ENCODE data around the gene TADA1.
"Not testable (repeated sequence)": the region's sequence is repeated elsewhere in the genome, so short reads cannot be mapped to it uniquely, and the experiment has no call there.

Gene TADA1

GRCh38 chr1:166843322-166843721 is 32.7 kb downstream of the TADA1 start:
- no peak for DNase-seq

- no peak for DNase-seq
These were observed 35.5 kb downstream of the TADA1 start for GRCh38 chr1:166840309-166841274.

- peak; percentile 53 for DNase-seq
These were observed 36.3 kb downstream of the TADA1 start for GRCh38 chr1:166839600-166840308.

GRCh38 chr1:166838766-166839599 is 37.1 kb downstream of the TADA1 start, which contains the start of gene POGK:
POGK (plus strand) TSS chr1:166839475; CDS start chr1:166840957, 1,482 bp downstream.
- DNase-seq = peak; percentile 71

GRCh38 chr1:166836733-166837132 is 39.3 kb downstream of the TADA1 start:
- DNase-seq = no peak

GRCh38 chr1:166829762-166830161 is 46.3 kb downstream of the TADA1 start:
- not testable (repeated sequence) for DNase-seq

GRCh38 chr1:166827426-166827825 is 48.6 kb downstream of the TADA1 start:
- DNase-seq = no peak

GRCh38 chr1:166822385-166822784 is 53.7 kb downstream of the TADA1 start:
- DNase-seq = no peak

GRCh38 chr1:166819974-166820373 is 56.1 kb downstream of the TADA1 start:
- DNase-seq = no peak

- DNase-seq = no peak
These were observed 61.5 kb downstream of the TADA1 start for GRCh38 chr1:166814611-166815010.

GRCh38 chr1:166813508-166814223 is 62.4 kb downstream of the TADA1 start:
- DNase-seq = no peak

- no peak for DNase-seq
These were observed 64.4 kb downstream of the TADA1 start for GRCh38 chr1:166811691-166812090.

GRCh38 chr1:166808952-166809351 is 67.1 kb downstream of the TADA1 start:
- DNase-seq = no peak
